ENCODE results near the gene FBXL4.
"Not testable (repeated sequence)": the region's sequence is repeated elsewhere in the genome, so short reads cannot be mapped to it uniquely, and the experiment has no call there.

The FBXL4 gene

DNA sequence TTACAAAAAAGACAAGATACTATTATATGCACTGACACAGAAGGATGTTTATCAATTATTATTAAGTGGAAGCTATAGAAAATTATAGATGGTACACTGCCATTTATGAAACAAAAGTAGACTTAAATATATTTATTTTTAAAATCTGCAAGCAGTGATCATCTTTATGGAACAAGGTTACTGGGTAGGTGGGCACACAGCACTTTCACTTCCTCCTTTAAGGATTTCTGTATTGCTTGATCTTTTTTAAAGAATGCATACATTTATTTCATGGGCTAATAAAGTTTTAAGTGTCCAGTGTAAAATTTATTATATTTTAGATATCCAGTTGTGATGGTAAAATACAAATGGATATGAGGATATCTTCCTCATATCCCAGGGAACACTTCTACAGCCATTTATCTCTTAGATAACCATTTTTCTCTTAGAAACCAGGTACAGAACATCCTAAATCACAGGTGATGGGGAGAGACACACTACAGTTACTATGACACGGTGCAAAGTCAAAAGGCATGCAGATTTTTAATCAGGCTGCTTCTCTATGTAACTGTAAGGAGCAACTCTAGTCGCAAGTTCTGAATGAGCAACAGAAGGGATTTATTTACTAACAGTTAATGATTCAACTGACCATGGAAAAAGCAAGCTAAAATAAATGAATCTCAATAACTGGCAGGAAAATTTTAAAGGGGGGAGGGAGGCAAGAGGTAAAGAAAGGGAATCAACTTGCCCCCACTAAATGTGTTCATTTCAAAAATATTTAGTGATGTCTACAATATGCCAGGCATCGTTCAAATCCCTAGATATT is 2.2 kb downstream of the FBXL4 start:
- no peak for DNase-seq

DNA sequence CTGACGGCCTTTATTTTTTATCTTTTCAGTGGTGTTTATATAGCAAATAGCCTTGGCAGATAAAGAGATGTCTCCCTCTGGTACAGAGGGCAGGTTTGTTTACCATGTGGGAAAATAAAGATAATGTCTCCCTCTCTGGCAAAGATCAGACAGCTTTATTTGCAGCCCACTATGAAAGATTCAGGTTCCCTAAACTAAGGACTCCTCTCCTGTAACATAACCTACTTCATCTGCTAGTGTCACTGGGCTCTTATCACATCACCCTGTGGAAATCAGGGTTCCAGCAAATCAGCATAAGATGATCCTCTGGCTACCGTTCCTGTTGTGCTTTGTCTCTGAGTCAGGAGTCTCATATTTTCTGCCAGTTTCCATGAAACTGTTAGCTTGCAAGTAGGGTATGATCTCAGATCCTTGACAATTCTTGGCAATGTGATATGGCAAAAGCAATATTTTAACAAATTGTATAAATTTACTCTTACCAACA is 3.1 kb downstream of the FBXL4 start:
- DNase-seq = no peak

DNA sequence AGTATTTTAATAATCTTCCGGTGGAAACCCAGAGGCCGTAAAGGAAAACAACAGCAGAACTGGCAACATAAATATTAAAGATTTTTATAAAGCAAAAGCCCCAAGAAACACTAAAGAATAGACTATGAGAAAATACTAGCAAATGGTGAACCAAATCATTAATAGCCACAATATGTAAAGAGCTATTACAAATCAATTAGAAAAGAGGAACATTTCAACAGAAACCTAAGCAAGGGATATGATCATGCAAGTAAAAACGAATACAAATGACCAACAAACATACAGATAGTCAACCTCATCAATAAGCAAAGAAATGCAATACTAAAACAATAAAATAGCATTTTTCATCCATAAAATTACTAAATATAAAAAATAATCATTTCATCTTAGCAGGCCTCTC is 3.6 kb downstream of the FBXL4 start:
- DNase-seq = no peak

DNA sequence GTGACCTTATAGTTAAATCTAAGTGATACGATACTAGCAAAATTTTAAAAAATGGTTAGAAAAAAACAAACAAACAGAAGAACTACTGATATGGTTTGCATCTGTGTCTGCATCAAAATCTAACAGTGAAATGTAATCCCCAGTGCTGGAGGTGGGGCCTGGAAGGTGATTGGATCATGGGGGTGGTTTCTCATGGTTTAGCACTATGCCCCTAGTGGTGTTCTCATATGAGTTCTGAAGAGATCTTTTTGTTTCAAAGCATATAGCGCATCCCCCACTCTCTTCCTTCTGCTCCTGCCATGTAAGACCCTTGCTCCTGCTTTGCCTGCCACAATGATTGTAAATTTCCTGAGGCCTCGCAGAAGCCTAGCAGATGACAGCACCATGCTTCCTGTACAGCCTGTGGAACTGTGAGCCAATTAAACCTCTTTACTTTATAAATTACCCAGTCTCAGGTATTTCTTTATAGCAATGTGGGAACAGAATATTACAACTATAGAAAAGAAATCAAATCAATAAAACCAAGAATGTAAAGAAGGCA is 5.4 kb downstream of the FBXL4 start:
- DNase-seq = no peak

DNA sequence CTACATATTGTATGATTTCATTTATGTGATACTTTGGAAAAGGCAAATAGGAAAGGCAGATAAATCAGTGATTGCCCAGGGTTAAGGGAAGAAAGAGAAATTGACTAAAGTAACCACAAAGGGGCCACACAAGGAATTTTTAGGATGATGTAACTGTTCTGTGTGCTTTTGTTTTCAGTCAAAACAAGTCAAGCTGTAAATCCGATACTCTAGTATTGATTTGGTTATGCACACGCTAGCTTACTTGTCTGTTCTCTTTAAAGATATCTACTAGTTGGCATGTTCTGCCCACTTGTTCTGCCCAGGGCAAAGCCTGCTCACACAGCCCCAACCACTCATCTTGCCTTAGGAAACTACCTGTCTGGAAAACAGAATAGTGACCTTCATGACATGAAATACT is 6.4 kb downstream of the FBXL4 start:
- DNase-seq = no peak

DNA sequence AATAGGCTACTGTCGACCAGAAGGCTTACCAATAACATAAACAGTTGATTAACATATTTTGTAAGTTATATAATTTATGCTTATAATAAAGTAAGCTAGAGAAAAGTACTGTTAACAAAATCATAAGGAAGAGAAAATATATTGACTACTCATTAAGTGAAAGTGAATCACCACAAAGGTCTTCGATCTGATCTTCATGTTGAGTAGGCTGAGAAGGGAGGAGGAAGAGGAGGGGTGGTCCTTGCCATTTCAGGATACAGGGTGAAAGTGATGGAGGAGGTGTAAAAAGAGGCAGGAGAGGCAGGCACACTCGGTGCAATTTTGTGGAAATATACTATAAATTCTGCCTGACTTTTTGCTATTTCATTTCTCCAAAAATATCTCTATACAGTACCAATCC is 10.4 kb downstream of the FBXL4 start:
- DNase-seq = no peak

DNA sequence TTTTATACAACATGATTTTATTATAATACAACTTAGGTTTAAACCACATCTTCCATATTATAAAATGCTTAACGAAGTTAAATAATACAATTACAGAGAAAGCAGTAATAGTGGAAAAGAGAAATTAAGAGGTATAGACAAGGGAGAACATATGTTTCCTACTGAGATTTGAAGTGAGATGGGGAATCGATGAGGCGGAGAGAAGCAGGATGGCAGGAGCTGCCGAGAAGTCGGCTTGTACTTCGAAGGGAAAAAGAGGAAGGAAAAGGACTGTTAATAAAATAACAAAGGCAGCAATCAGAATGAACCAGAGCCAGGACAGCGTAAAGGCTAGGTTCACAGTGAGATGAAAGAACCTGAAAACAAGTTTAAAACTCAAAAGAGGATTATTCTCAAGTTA is 15.4 kb downstream of the FBXL4 start:
- DNase-seq = peak in 1 of 2 donors; percentile 22

DNA sequence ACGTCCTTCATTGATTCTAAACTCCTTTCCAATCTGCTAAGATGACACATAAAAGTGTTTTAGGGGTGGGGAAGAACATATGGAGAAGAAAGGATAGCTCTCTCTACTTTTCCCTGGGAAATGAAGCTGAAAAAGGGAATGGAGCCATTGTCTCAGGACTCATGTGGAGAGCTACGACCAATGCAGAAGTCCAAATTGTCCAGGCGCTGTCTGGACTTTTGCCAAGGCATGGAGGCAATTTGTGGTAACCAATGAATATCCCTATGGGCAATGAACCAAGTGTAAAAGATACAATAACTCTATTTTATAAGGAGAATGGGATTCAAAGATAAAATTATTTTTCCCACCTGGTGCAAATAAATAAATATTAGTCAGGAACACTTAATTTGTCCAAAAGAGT is 16.1 kb downstream of the FBXL4 start:
- no peak for DNase-seq

DNA sequence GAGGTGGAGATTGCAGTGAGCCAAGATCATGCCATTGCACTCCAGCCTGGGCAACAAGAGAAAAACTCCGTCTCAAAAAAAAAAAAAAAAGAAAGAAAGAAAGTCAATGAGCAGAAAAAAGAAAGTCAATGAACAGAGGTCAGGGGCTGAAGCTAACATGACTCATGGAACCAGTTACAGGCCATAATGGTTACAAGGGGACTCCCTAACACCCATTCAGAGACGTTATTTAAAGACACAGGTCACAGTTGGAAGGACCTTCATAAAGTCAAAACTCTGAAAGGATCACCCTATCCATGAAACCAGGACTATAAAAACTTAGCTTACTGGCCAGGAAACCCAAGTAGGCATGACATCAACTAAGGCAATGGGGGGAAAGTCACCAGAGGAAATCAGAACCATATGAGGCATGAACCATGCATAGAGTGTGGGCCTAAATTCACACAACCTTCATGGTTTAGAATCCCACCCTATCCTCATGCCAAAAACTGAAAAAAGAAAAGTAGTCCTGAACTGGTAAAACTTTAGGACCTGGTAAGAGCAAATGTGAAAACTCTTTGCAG is 18.2 kb downstream of the FBXL4 start:
- no peak for DNase-seq

DNA sequence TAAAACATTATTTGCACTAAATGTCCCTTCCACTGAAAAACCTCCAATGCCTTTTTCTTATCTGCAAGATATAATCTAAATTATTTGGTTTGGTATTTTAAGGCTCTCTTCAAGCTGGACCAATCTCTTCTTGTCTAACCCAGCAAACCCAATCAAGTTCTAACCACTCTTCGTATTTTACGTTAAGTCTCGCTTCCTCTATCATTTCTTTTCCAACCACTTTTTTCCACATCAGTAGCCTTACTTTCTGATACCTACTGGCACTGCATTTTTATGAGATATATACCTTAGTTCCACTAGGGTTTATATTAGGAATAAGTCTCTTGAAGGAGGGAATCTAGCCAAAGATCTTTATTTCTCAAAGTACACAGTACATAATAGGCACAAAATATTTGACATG is 19.1 kb downstream of the FBXL4 start:
- DNase-seq = no peak

DNA sequence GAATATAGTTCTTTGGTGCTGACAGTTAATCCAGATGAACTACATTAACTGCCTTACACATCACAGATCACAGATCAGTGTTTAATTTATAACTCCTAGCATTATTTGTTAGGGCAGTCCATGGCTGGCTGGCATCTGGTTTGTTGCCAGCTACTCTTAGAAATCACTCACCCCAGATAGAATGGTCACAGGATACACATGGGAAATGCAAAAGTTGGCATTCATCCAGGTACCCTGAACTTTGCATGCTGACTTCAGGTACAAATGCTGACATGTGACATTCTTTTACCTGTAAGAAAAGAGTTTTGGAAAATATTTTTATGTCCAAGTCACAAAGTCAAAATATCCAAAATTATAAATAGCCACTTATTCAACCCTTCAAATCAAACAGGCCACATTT is 20.2 kb downstream of the FBXL4 start:
- no peak for DNase-seq

DNA sequence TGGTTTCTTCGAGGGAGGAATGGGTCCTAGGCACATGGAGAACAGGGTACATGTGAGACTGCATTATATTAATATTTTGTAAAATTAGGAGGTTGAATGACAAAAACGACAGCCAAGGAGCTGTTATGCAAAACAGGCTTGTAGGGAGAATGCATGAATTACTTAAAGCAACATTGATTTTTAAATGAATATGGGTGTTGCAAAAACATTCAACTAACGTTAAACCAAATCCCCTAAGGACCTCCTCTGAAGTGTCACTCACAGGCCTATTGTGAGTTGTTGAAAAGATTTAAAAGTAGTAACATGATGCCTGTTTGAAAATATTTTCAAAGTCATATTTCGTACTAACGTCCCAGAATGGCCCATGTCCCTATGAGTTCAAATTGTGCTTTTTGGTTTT is 21.9 kb downstream of the FBXL4 start:
- DNase-seq = no peak

DNA sequence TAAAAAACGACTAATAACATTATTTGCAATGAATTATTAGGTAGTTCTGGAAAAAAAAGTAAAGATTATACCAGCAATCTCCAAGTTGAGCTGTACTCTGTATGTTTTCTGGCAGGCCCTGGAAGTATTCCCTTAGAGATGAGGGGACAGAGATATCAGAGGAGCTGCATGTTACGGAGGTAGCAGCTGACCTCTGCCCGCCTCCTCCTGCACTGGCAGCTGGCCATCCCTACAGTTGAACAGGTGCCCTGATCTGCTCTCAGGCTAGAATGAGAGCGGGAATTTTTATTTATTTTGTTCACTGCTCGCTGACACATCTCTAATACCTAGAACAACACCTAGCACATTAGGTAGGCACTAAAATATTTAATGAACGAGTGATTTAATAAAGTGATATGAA is 23.1 kb downstream of the FBXL4 start:
- no peak for DNase-seq

DNA sequence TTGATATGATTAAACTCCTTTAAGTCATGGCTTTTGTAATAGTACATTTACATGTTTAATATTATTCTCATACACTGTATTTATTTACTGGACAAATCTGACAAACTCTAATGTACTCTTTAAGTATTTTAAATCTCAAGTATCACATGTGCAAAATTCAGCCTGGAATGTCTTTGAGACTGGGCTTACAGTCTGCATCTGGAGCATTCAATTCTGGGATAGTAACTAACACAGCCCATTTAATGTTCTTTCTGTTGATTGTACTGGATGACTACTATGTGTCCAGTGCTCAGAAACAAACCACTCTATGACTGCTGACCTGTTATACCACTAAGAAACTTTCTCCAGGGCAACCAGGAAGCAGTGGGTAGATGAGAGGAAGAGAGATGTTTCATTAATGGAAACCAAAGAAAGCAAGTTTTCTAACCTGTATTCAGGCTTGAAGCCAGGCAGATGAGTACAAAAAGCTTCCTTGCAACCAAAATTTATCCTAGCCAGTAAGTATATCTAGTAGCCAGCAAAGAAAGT is 26.8 kb downstream of the FBXL4 start:
- peak; percentile 21 to 24 for DNase-seq

DNA sequence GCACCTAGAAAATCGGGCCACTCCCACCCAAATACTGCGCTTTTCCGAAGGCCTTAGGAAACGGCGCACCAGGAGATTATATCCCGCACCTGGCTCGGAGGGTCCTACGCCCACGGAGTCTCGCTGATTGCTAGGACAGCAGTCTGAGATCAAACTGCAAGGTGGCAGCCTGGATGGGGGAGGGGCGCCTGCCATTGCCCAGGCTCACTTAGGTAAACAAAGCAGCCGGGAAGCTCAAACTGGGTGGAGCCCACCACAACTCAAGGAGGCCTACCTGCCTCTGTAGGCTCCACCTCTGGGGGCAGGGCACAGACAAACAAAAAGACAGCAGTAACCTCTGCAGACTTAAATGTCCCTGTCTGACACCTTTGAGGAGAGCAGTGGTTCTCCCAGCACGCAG is 36.8 kb downstream of the FBXL4 start:
- not testable (repeated sequence) for DNase-seq

DNA sequence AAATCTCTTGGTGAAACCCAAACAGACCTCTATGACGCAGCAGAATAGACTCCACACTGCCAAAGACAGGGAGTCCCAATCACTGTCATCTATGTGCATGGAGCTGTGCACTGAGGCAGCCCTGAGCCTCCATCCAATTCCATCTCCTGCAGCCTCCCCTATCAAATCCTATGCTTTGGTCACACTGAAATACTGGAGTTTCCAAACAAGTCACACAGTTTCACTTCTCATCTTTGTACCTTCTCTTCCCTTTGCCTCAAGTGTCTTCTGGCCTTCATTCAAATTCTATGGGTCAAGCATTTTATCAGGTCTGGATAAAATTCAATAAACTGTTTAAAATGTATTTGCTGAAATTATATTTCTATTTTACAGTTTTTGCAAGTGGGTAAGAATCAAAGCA is 38.5 kb downstream of the FBXL4 start:
- DNase-seq = peak; percentile 56 to 57

DNA sequence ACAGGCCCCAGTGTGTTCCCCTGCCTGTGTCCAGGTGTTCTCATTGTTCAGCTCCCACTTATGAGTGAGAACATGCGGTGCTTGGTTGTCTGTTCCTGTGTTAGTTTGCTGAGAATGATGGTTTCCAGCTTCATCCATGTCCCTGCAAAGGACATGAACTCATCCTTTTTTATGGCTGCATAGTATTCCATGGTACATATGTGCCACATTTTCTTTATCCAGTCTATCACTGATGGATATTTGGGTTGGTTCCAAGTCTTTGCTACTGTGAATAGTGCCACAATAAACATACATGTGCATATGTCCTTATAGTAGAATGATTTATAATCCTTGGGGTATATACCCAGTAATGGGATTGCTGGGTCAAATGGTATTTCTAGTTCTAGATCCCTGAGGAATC is 41.4 kb downstream of the FBXL4 start:
- DNase-seq = not testable (repeated sequence)

DNA sequence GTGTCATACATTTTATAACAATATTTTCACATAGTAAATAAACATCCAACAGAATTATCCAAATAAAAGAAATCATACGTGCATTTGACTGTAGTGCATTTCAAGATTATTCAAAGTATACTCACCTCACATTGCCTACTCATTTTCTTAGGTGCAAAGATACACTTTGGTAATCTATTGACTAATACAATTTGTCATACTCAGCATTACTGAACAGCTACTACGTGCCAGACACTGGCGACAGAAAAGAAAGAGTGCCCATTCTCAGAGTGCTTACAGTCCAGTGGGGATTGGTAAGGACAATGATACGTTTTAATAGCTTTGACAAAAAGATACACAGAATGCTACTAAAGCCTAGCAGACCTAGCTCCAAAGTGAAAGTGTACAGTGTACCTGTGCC is 42.0 kb downstream of the FBXL4 start:
- no peak for DNase-seq

DNA sequence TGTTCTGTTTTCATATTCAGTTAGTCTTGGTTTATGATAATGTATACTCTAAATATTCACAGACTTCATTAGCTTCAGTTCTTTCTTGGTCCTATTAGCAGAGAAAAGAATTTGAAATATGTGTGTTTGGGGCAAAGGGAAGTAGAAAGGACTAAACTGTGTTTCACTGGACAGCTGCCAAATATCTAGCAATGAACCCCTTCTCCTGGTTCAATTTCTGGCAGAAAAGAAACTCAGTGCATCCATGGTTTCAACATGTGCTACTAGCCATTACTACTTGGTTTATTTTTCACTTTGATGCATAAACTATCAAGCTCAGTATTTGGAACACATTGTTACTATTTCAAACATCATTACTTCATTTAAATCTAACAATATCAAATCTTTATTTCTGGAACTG is 43.6 kb downstream of the FBXL4 start:
- DNase-seq = no peak

DNA sequence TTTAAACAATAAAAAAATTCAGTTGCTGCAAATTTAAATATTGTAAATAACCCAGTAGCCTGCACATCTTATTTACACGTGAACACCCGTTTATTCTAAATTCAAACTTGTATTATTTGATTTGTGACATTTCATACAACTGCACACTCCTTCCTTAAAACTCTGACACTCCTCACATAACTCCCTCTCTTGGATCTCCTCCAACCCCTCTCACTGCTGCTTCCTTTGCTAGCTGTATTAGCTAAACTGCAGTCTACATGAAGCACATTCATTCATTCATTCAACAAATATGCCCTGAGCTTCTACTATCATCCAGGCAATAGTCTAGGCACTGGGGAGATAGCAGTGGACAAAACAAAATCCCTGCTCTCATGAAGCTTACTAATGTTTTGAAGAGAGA is 47.0 kb downstream of the FBXL4 start:
- DNase-seq = no peak

DNA sequence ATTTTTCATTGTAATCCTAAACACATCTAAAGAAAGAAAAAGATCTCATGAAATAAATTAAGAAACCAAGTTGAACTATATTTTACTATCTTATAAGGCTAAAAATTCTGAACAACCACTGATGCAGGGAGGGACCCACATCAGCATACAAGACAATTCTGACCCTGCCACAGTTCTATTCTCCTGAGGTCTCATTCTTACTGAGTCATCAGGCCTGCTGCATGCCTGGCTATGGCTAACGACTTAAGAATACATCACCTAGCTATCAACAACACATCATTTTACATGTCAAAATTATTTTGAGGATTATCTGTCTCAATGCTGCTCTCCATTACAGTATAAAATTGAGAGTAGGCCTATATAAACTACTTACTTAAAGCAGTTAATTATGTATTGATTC is 52.9 kb downstream of the FBXL4 start:
- no peak for DNase-seq

DNA sequence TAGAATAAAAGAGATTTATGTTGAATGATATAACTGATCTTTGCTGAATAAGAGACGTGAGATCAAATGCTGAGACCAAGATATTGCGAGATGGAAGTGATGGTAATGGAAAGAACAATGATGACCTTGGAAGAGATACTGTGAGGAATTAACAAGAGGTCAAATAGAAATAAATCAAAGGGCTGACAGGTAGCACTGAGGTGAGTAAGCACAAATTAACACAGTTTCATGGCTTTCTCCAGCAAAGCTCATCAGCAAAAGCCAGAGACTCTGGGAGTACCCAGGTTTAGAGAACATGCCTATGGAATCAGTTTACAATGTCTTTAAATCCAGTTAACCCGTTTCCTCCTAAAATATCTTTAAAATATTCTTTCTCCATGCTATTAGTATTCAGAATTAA is 60.1 kb downstream of the FBXL4 start:
- DNase-seq = no peak

DNA sequence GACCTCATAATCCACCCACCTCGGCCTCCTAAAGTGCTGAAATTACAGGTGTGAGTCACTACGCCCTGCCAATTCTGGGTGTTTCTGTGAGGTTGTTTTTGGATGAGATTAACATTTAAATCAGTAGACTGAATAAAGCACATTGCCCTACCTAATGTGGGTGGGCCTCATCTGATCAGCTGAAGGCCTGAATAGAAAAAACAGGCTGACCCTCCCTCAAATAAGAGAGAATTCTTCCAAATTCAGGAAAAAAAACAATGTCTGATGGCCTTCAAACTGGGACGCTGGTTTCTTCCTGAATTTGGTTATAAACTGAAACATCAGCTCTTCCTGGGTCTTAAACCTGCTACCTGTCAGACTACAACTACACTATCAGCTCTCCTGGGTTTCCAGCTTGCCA is 62.4 kb downstream of the FBXL4 start:
- no peak for DNase-seq

DNA sequence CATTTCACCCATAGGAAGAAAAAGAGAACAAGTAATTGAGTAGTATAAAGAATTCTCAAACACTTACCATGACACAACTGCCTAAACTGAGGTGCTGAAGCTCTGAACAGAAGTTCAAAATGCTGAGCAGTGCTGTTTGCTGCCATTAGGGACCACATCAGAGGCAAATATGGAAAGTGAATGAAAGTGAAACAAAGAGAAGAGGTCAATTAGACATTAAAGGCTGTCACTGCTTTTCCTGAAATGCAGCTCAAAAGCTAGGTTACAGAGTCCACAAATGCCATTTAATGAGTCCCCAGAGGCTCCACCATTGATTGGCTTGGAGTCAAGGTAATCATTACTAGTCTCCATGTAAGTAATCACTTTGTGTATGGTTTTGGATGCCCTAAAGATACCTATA is 67.3 kb downstream of the FBXL4 start:
- peak in 1 of 2 donors; percentile 6 for DNase-seq

Measured in inflammatory macrophage treated with lipopolysaccharide for 1 hour (primary cell).